DMS79 treated with DMSO at 0.1 percent for 48 hours (cell line): ENCODE measurements around the gene C16orf89.
"Not testable (repeated sequence)": the region's sequence is repeated elsewhere in the genome, so short reads cannot be mapped to it uniquely, and the experiment has no call there.

Experiments used
- DNase-seq: peaks from one replicate; lab custom pipeline; 2025; lab: John Stamatoyannopoulos, UW

Gene C16orf89

GRCh38 chr16:5059386-5060072 is 6.2 kb downstream of the C16orf89 start:
- no peak for DNase-seq

GRCh38 chr16:5058476-5058875 is 7.3 kb downstream of the C16orf89 start:
- no peak for DNase-seq

GRCh38 chr16:5056352-5056751 is 9.4 kb downstream of the C16orf89 start:
- DNase-seq: no peak

DNA sequence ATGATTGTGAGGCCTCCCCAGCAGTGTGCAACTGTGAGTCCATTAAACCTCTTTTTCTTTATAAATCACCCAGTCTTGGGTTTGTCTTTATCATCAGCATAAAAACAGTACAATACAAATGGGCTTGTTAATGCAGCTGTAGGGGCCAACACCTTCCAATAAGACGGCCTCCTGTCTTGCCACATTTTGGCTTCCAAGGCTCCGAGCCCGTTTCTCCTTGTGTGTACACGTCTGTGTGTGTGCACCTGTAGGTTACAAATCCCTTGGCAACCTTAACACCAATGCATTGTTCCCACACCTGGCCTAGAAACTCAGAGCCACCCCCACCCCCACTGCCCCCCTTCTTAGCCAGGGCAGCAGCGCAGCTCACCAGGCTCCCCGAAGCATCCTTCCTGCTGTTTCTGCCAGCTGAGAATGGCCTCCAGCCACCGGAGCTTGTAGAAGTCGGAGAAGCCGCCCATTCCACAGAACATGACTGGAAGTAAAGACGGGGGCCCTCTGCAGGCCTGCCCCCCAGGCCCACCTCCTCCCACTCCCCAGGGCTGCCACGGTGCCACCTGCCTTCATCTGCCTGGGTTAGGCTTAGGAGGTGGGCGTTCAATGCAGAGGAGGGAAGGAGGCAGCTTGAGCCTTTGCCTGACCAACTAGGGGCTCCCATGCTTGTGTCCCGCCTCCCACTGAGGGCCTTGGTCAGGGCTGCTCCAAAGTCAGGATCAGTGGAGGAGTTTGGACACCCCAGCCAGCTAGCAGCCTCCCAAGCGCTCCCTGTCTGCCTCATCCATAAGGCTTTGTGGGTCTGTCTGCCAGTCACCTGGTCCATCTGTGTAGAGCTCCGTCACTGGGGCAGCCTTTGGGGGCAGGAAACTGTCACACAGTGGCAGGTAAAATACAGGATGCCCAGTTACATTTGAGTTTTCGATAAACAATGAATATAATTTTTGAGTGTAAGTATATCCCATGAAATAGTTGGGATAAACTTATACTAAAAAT is 10.6 kb downstream of the C16orf89 start:
- no peak for DNase-seq

GRCh38 chr16:5046914-5047313 is 18.8 kb downstream of the C16orf89 start:
- no peak for DNase-seq

- no peak for DNase-seq
These were observed 20.1 kb downstream of the C16orf89 start for GRCh38 chr16:5045499-5046115.

GRCh38 chr16:5044581-5044980 is 21.2 kb downstream of the C16orf89 start:
- not testable (repeated sequence) for DNase-seq

DNA sequence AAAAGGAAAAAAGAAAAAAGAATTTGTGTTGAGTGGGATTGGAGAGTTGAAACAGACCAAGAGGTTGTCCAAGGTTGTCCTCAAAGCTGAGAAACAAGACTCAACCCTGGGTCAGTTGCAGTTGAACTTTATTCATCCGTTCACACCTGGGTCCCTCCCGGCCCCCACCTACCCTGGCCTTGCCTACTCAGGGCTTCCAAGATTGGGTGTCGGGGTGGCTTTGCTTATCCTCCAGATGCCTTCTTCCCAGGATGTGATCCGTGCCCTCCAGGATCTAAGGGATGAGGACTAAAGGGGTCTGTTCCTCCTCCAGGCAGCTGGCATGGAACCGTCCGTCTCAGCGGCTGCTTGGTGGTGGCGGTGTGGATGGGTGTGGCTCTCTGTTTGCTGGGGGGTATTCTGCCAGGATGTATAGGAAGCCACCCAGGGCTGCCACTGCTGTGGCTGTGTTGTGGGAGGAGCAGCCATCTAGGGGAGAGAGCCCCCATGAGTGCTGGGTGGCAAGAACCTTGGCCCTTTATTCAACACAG is 21.7 kb downstream of the C16orf89 start:
- DNase-seq: no peak

DNA sequence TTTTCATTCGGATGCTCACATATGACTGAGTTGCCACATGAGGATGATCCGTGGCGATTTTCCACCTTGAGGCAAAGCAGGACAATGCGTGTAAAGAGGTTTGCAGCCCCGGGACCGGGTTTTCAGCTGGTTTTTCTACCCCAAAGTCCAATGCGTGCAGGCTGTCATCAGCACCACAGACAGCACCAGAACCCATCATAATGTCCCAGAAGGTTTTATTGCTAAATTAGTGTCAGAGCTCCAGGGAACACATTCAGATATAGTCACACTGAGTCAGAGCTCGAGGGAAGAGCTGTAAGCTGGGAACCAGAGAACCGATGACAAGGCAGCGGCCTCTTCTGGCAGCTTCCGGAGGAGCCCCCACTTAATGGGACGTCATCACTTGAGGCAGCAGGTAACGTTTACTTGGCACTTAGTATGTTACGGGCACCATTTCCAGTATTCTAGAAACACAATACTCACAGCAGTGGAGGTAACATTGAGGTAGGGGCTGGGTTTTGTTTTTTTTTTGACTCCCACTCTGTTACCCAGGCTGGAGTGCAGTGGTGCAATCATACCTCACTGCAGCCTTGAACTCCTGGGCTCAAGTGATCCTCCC is 23.1 kb downstream of the C16orf89 start:
- DNase-seq: no peak

DNA sequence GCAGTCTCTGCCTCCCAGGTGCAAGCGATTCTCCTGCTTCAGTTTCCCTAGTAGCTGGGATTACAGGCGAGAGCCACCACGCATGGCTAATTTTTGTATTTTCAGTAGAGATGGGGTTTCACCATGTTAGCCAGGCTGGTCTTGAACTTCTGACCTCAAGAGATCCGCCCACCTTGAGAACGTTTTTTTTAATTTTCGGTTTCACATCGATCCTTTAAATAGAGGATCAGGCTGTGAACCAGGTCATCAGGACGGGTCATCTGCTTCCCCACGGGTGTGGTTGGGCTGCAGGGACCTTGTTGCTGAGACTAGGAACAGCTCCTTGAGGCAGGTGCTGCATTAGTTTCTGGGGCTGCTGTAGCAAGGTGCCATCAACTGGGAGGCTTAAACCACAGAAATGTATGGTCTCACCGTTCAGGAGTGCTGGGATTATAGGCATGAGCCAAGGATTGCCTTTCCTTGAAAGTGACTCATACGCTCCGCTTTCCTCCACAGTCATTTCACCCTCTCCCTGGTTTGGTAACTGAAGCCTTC is 24.1 kb downstream of the C16orf89 start:
- DNase-seq: no peak

DNA sequence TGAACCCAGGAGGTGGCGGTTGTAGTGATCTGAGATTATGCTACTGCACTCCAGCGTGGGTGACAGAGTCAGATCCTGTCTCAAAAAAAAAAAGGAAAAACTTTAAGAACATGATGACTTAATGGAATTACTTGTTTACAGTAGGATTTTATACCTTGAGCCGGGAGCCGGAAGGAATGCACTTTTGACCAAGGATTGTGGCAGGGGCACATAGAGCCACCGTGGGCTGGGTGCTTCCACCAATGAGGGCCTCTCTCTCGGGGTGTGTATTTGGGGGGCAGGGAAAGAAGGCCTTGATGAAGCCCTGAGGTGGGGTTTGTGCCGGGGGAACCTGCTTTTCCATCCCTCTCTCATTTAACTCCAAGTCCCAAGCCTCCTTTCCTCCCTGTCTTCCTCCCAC is 25.3 kb downstream of the C16orf89 start:
- DNase-seq: no peak

DNA sequence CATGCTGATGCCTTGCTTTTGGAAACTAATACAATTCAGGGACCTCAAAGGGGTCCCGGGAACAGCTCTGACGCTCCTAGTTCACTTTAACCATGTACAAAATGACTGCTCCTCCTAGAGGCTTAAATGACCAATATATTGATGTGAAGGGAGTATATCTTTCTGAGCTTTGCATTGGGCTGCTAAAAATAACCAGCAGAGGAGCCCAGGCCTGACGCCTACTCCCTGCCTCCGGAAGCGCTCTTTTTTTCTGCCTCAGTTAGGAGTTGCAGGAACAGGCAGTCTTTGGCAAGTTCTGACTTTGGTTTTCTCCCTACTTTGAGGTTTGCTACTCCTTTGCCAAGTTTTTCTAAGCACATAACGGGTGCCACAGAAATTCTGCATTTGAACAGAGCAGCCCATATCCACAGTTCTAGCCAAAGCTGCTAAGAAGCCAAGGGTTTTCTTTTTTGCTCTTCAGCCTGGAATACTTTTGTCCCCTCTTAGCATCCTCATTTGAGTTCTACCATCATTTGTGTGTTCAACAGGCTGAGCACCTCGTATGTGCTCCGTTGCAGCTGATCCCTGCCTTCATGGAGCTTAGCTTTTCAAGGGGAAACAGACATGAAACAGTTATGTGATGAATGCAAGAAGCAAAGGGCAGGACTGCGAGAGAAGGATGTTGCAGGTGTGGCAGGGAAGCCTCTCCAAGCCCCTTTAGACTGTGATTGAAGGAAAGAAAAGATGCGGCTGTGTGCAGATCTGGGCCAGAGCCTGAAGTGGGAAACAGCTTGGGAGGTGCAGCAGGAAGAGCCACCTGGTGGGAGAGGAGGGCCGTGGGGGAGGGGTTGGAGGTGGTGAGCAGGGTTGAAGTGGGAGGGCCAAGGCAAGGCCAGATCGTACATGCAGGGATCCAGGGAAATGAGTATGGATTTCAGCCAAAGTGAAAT is 29.3 kb downstream of the C16orf89 start:
- DNase-seq: peak; percentile 10

DNA sequence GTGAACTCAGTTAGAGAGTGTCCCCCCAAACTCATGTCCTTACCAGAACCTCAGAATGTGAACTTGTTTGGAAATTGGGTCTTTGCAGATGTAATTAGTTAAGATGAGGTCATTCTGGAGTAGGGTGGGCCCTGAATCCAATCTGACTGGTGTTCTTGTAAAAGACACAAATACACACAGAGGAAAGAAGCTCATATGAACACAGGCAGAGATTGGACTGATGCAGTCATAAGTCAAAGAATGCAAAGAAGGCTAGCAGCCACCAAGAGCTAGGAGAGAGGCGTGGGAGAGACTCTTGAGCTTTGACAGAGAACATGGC is 29.9 kb downstream of the C16orf89 start:
- no peak for DNase-seq

DNA sequence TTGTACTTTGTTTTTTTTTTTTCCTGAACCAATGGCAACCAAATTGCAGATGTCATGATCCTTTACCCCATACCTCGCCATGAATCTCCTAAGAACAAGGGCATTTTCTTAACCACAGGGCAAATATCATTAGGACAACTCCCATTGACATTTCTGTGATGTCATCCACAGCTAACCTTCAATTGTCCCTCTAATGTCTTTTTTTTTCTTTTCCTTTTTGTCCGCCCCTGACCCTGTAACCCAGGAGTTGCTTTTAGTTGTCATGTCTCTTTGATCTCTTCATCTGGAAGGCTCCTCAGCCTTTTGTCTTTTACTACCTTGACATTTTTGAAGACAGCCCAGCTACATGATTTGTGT is 31.6 kb downstream of the C16orf89 start:
- no peak for DNase-seq

DNA sequence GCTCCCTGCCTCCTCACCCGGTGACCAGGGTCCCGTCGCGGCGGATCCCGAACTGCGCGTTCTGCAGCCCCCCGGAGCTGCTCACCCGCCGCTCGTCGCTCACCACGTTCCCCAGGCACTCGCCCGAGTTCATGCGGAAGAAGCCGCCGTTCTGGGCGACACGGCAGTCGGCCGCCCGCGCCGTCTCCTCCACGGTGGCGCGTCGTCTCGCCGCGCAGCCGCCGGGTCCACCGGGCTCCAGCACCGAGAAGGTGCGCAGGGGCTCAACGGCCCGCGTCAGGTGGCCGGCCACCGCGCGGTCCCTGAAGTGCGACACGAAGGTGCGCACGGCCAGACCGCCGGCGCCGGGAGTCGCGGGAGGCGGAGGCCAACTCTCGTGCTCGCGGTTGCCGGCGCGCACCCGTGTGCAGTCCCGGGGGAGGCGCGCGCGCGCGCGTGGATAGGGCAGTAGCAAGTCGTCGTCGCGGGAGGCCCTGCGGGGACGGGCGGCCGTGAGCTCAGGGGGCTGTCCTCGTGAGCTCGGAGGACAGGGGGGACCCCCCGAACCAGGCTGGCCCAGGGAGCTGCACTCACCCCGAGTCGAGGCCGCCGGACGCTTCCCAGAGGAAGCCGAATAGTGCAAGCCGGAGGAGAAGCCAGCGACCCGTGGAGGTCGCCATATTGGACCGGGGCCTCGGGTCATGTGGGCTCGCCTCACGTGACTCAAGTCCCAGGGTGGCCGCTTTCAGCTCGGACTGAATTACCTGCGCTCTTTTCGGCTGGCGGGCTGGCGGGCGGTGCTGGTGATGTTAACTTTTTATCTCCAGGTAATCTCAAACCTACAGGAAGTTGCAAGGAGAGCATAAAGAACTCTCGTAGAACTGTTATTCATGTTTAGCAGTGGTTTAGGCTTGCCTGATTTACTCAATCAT is 32.2 kb downstream of the C16orf89 start, which contains the start of gene NAGPA:
Gene NAGPA, minus strand, starts transcription at position 680 of the 911 bp plus-strand sequence. Its CDS starts 21 bp downstream, at position 659.
- peak; percentile 43 for DNase-seq

DNA sequence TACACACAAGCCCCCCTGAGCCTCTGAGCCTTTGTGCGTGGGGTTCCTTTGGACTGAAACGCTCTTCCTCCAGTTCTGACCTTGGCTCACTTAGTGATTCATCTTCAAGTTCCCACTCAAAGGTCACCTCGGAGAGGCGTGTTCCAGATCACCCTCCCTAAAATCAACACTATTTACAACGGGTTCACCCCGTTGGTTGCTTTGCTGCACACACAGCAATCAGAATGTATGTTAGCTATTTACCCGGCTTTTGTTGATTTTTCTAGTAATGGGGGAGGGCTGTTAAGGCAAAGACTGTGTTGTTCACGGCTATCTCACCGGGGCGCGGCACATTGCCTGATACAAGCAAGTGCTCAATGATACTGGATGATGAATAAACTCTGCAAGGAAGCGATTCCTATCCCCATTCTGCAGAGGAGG is 33.0 kb downstream of the C16orf89 start:
- no peak for DNase-seq

- DNase-seq: no peak
These were observed 34.2 kb downstream of the C16orf89 start for GRCh38 chr16:5031601-5032000.

- no peak for DNase-seq
These were observed 35.4 kb downstream of the C16orf89 start for GRCh38 chr16:5030251-5030870.

DNA sequence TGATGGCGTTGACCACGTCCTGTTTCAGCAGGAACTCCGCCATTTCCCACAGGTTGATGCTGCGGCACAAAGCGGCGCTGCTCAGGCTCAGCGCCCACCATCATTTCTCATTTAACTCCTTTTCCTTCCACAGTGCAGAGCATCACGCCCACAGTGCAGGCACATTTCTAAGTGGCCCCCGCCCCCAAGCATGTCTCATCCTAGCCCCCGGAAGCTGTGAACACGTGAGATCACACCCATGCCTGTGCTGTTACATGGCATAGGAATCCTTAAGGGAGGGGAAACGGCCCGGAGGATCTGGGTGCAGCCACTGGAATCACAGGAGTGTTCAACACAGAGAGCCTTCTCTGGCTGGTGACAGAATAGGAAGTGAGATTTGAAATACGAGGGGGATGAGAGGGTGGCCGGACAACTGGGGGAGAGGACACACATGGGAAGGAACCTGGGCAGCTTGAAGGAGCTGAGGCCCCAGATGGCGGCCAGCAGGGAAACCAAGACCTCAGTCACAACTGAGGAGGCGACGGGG is 36.7 kb downstream of the C16orf89 start:
- DNase-seq: no peak
